Measurements from ENCODE around the gene EDNRB.

Gene EDNRB

DNA sequence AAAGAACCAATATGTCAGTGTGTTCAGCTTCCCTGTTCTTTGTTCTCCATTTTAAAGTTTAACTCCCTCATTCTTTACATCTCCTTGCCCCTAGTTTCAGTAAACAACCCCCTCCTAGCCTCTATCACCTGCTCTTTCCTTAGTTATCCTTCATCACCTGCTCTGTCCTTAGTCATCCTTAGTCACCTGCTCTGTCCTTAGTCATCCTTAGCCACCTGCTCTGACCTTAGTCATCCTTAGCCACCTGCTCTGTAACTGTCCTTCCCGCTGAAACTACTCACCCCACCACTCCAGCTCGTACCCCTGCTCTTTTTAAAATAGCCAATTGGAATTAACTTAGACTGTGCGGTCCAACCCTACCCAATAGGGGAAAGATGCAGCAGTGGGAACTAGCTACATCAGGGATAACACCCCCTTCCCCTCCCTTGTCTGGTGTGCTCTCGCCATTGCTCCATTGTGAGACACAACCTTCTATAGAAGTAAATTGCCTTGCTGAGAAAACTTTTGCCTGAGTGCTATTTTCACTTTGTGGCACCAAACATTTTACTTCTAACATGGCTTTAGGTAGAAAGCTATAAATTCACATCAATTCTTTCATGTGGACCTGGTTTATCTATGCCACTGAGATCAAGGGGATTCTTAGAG, 16.2 kb downstream of the EDNRB start:
- TF ChIP-seq, protein P1, sequence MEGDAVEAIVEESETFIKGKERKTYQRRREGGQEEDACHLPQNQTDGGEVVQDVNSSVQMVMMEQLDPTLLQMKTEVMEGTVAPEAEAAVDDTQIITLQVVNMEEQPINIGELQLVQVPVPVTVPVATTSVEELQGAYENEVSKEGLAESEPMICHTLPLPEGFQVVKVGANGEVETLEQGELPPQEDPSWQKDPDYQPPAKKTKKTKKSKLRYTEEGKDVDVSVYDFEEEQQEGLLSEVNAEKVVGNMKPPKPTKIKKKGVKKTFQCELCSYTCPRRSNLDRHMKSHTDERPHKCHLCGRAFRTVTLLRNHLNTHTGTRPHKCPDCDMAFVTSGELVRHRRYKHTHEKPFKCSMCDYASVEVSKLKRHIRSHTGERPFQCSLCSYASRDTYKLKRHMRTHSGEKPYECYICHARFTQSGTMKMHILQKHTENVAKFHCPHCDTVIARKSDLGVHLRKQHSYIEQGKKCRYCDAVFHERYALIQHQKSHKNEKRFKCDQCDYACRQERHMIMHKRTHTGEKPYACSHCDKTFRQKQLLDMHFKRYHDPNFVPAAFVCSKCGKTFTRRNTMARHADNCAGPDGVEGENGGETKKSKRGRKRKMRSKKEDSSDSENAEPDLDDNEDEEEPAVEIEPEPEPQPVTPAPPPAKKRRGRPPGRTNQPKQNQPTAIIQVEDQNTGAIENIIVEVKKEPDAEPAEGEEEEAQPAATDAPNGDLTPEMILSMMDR (conservative IDR thresholded peaks at IDR 0.05; ENCODE audit: low read depth), result no peak
- ChIA-PET CTCF (no interaction called here), POLR2A (ENCODE audit: low non-redundant PET) (no interaction called here)
- DNase-seq (ENCODE audit: low spot score), result no peak
- H3K27ac ChIP-seq, result no peak overlapping the region

- TF ChIP-seq, protein P1 (conservative IDR thresholded peaks at IDR 0.05; ENCODE audit: low read depth), result no peak
- no peak overlapping the region for H3K27ac ChIP-seq
- no peak for DNase-seq (ENCODE audit: low spot score)
- ChIA-PET POLR2A (ENCODE audit: low non-redundant PET) (no interaction called here), CTCF (no interaction called here)
These were observed 20.5 kb downstream of the EDNRB start for GRCh38 chr13:77898097-77898496.

GRCh38 chr13:77896977-77897376, 21.7 kb downstream of the EDNRB start:
- ChIA-PET POLR2A (ENCODE audit: low non-redundant PET) (no interaction called here), CTCF (no interaction called here)
- DNase-seq (ENCODE audit: low spot score), result no peak
- no peak overlapping the region for H3K27ac ChIP-seq
- TF ChIP-seq, protein P1 (conservative IDR thresholded peaks at IDR 0.05; ENCODE audit: low read depth), result no peak

- CTCF ChIA-PET, result no interaction called here
- H3K27ac ChIP-seq, result no peak overlapping the region
- TF ChIP-seq, protein P1 (conservative IDR thresholded peaks at IDR 0.05; ENCODE audit: low read depth), result no peak
- POLR2A ChIA-PET (ENCODE audit: low non-redundant PET), result no interaction called here
- DNase-seq (ENCODE audit: low spot score), result no peak
These were observed 22.1 kb downstream of the EDNRB start for GRCh38 chr13:77896536-77896935.

GRCh38 chr13:77894743-77895142, 23.9 kb downstream of the EDNRB start:
- CTCF ChIA-PET, result interaction anchor here (0.9 kb wide), 1 partner anchor 13 kb away, joined by 5 read pairs; no protein-coding TSS in a partner anchor
- DNase-seq (ENCODE audit: low spot score), result no peak
- TF ChIP-seq, protein P1 (conservative IDR thresholded peaks at IDR 0.05; ENCODE audit: low read depth), result no peak
- H3K27ac ChIP-seq, result no peak overlapping the region
- POLR2A ChIA-PET (ENCODE audit: low non-redundant PET), result no interaction called here

DNA sequence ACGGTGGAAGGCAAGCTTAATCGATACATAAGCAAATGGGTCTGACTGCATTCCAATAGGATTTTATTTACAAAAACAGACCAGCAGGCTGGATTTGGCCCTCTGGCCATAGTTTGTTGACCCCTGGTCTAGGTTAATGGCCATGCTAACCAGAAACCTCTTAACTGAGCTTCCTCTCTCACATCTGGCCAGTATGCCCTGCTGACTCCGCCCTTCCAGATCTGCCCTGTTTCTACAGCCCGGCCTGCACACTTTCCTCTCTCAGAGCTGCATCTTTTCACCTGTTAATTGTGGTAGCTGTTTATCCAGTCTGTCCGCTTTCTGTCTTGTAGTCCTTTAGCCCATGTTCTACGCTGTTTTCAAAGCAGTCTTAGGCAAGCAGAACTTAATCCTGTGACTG, 25.6 kb downstream of the EDNRB start:
- ChIA-PET CTCF (no interaction called here), POLR2A (ENCODE audit: low non-redundant PET) (no interaction called here)
- TF ChIP-seq, protein P1 (conservative IDR thresholded peaks at IDR 0.05; ENCODE audit: low read depth), result no peak

More for the DNA sequence above, 25.6 kb downstream of the EDNRB start:
- no peak for DNase-seq (ENCODE audit: low spot score)
- no peak overlapping the region for H3K27ac ChIP-seq

Measured in RWPE1 (cell line).